A673 (cell line): ENCODE data around the gene SLC26A11.
"Not testable (repeated sequence)": the region's sequence is repeated elsewhere in the genome, so short reads cannot be mapped to it uniquely, and the experiment has no call there.

ENCODE experiments used
- CTCF ChIP-seq: fragments of 300-800, 200-600 bp; sonication (generic); conservative IDR thresholded peaks from 2 replicates; pipeline ENCODE4 v1.5.1; 2017; ENCODE audit warnings: low read depth, mild to moderate bottlenecking, antibody characterized with exemption, low read length, moderate library complexity, mixed read lengths
- EZH2 ChIP-seq: fragments of 200-600 bp; sonication (generic); IDR thresholded peaks from 2 replicates; pipeline ENCODE4 v1.6.1; 2017; ENCODE audit warnings: borderline replicate concordance, low read depth, mild to moderate bottlenecking, mixed read lengths, antibody characterized with exemption, low read length; ENCODE audit not compliant: poor library complexity, severe bottlenecking

- not testable (repeated sequence) for TF ChIP-seq EZH2, CTCF
Observed at GRCh38 chr17:80199295-80199694, 20.9 kb upstream of the SLC26A11 start.
